Peyer's patch (tissue), 4 donors: ENCODE results near the gene FNDC3A.

ENCODE experiments used
- POLR2A ChIP-seq, 2 donors: fragments of 450-650 bp; IDR thresholded peaks; one replicate each; pipeline ENCODE4 v1.5.1; 2017; ENCODE audit warnings: antibody characterized with exemption in 2 of 2, mild to moderate bottlenecking in 2 of 2, moderate library complexity in 2 of 2
- TF ChIP-seq, protein P1 (sequence below), 6 experiments: fragments of 450-650 bp in 4 of 6; fragments of 200-600 bp in 2 of 6; sonication (generic) in 1 of 6; IDR thresholded peaks; one replicate each; pipeline ENCODE4 v1.5.1; 2017 to 2019; ENCODE audit warnings: antibody characterized with exemption in 6 of 6, mild to moderate bottlenecking in 3 of 6, moderate library complexity in 1 of 6

DNA sequence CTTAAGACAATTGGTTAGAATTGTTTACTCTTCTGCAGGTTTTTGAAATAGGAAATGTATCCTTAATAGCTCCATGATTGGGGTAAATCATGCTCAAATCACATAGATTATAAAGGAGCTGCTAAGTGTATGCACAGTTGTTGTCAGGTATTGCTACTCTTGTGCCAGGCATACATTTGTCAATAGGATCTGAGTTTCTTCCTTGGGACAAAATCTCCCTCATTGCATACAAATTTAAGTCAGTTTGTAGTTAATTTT lies 135.1 kb downstream of the FNDC3A start:
- TF ChIP-seq, protein P1, sequence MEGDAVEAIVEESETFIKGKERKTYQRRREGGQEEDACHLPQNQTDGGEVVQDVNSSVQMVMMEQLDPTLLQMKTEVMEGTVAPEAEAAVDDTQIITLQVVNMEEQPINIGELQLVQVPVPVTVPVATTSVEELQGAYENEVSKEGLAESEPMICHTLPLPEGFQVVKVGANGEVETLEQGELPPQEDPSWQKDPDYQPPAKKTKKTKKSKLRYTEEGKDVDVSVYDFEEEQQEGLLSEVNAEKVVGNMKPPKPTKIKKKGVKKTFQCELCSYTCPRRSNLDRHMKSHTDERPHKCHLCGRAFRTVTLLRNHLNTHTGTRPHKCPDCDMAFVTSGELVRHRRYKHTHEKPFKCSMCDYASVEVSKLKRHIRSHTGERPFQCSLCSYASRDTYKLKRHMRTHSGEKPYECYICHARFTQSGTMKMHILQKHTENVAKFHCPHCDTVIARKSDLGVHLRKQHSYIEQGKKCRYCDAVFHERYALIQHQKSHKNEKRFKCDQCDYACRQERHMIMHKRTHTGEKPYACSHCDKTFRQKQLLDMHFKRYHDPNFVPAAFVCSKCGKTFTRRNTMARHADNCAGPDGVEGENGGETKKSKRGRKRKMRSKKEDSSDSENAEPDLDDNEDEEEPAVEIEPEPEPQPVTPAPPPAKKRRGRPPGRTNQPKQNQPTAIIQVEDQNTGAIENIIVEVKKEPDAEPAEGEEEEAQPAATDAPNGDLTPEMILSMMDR (IDR thresholded peaks at IDR 0.05): no peak
- no peak for TF ChIP-seq POLR2A (IDR thresholded peaks at IDR 0.05)
